ENCODE data around the gene LRIG1. TPM values are rescaled to one million over a fixed set of nuclear protein-coding genes. Genes with fewer than 3 reads are reported as not detected.

LRIG1 gene
- total and polyA plus RNA-seq, 2 of the 8 experiments (the other 6 are each of a cell fraction or from before 2014, with no cell fraction given), result 78.1 to 88.7 TPM

- no peak overlapping the region for H3K14ac ChIP-seq (ENCODE audit: insufficient read length)
- no peak overlapping the region for H2BK5ac ChIP-seq (ENCODE audit: low read depth, low read length)
- no peak overlapping the region for H3K18ac ChIP-seq (ENCODE audit: extremely low read depth, low read length)
- no peak for FAIRE-seq
- H3K79me1 ChIP-seq (ENCODE audit: low read depth, low read length), result no peaks in the 10 kb centered on the region
- H3K4me1 ChIP-seq (replicated peaks in 1 of 4; ENCODE audit: control insufficient read depth in 3 of 4, insufficient read depth in 4 of 4, low read length in 3 of 4), result peaks cover 0 to 3% (median under 1%) of the 10 kb centered on the region in 4 experiments; a peak in 4 of 7 replicates
- H3K23me2 ChIP-seq (ENCODE audit: low read depth, low read length), result no peaks in the 10 kb centered on the region
- CTCF ChIA-PET (ENCODE audit: partially characterized antibody), result interaction anchor here (0.8 to 2.1 kb wide), 3 partner anchors 9 to 89 kb away, joined by 3 to 5 read pairs (median 4); no protein-coding TSS in a partner anchor
- H3K9me3 ChIP-seq (ENCODE audit: insufficient read depth in 2 of 2, low read depth in 1 of 2, low read length in 1 of 2), result no peaks in the 10 kb centered on the region
- whole genome bisulfite sequencing, 2 experiments (ENCODE audit: extremely low coverage in 1 of 2, insufficient coverage in 1 of 2, insufficient read length in 1 of 2, insufficient replicate concordance in 2 of 2, low coverage in 1 of 2, low lambda C conversion rate in 2 of 2, missing lambda C conversion rate in 1 of 2), result 88% methylated on average over 8 of the region's 8 CpGs; no CpG with 5 or more reads in 1 of the 2 experiments
- POLR2A ChIA-PET (ENCODE audit: partially characterized antibody), result no interaction called here
- H2BK15ac ChIP-seq (ENCODE audit: low read length), result no peak overlapping the region
- H2BK20ac ChIP-seq (ENCODE audit: low read length), result no peak overlapping the region
- no peak overlapping the region for H3K27ac ChIP-seq (ENCODE audit: low read depth, low read length)
- H2BK12ac ChIP-seq (ENCODE audit: low read depth, low read length), result no peak overlapping the region
- H4K20me1 ChIP-seq (replicated peaks in 1 of 2; ENCODE audit: control insufficient read depth in 1 of 2, insufficient read depth in 2 of 2, low read length in 2 of 2), result no peaks in the 10 kb centered on the region
- H3K79me2 ChIP-seq (ENCODE audit: control insufficient read depth in 1 of 2, insufficient read depth in 2 of 2, low read length in 2 of 2), result 0 out of 4 replicates have a peak, but pooled peaks cover 0 to 3% of the 10 kb centered on the region in 2 experiments
- peaks cover 0 to 3% (median 0%) of the 10 kb centered on the region in 4 experiments; a peak in 1 of 8 replicates for H3K36me3 ChIP-seq (ENCODE audit: control insufficient read depth in 2 of 4, insufficient read depth in 4 of 4, low read length in 3 of 4)
- no peak overlapping the region for H3K9ac ChIP-seq (replicated peaks in 1 of 4; ENCODE audit: extremely low read depth in 1 of 4, low read depth in 3 of 4, low read length in 3 of 4)
- H4K91ac ChIP-seq (replicated peaks; ENCODE audit: insufficient read length, low read length), result no peak overlapping the region
- no peak for DNase-seq (ENCODE audit: low read depth in 1 of 2, low spot score in 2 of 2)
- no peak overlapping the region for H3K23ac ChIP-seq (ENCODE audit: insufficient read length)
- H3K4me2 ChIP-seq (ENCODE audit: insufficient read depth in 1 of 2, low read depth in 2 of 2, low read length in 2 of 2), result no peak overlapping the region
- H2AK5ac ChIP-seq (ENCODE audit: low read depth, low read length), result no peak overlapping the region
- TF ChIP-seq POLR2AphosphoS5 (IDR thresholded peaks at IDR 0.05; ENCODE audit: low read depth, low read length), result no peak
- no peak for TF ChIP-seq JUN (IDR thresholded peaks at IDR 0.05; ENCODE audit: low read depth, low read length)
- TF ChIP-seq GTF2F1 (IDR thresholded peaks at IDR 0.05; ENCODE audit: borderline replicate concordance, low read depth, low read length), result no peak
- no peak for TF ChIP-seq BCL11A (IDR thresholded peaks at IDR 0.05; ENCODE audit: low read depth in 2 of 2, low read length in 2 of 2)
- no peak for TF ChIP-seq EZH2 (IDR thresholded peaks at IDR 0.05; ENCODE audit: low read depth, low read length, severe bottlenecking)
- no peak for TF ChIP-seq RXRA (IDR thresholded peaks at IDR 0.05; ENCODE audit: insufficient read depth, low read depth, low read length)
- H2BK120ac ChIP-seq (replicated peaks; ENCODE audit: low read depth, low read length), result no peak overlapping the region
- H3K56ac ChIP-seq (replicated peaks; ENCODE audit: insufficient read length, low read depth, low read length), result no peak overlapping the region
- no peak overlapping the region for H3K4ac ChIP-seq (replicated peaks; ENCODE audit: insufficient read length, low read depth, low read length)
- no peak overlapping the region for H3K4me3 ChIP-seq (ENCODE audit: extremely low read depth in 1 of 4, insufficient read depth in 2 of 4, low read depth in 3 of 4, low read length in 4 of 4)
- no peaks in the 10 kb centered on the region for H3K27me3 ChIP-seq (replicated peaks in 1 of 4; ENCODE audit: control insufficient read depth in 3 of 4, extremely low read depth in 1 of 4, insufficient read depth in 3 of 4, low read length in 3 of 4)
- H4K5ac ChIP-seq (ENCODE audit: insufficient read length, low read depth, low read length), result no peak overlapping the region
- no peak overlapping the region for H4K8ac ChIP-seq (ENCODE audit: extremely low read depth, insufficient read depth, low read length)
- no peak overlapping the region for H2AFZ ChIP-seq (ENCODE audit: low read length)
These were observed 158.0 kb downstream of the LRIG1 start for GRCh38 chr3:66342717-66343356.
